SK-N-SH treated with all-trans-retinoic acid at 6 μM for 48 hours (cell line): Measurements from ENCODE around the gene SAMD4A.

ENCODE experiments used
- ARNTL ChIP-seq: fragments of 450-650 bp; formaldehyde crosslinking; IDR thresholded peaks from 2 replicates; pipeline ENCODE4 v1.5.0; 2020; ENCODE audit warnings: low read depth, mild to moderate bottlenecking, moderate library complexity, borderline replicate concordance
- CSDC2 ChIP-seq: fragments of 250-450 bp; sonication (Bioruptor Pico); IDR thresholded peaks from 2 replicates; pipeline ENCODE4 v1.5.0; 2020; ENCODE audit warnings: mild to moderate bottlenecking, moderate library complexity
- CSRNP3 ChIP-seq: fragments of 250-450 bp; sonication (Bioruptor Pico); IDR thresholded peaks from 2 replicates; pipeline ENCODE4 v1.5.1; 2021; ENCODE audit warnings: mild to moderate bottlenecking, moderate library complexity
- GLIS3 ChIP-seq: fragments of 250-450 bp; sonication (Bioruptor Pico); IDR thresholded peaks from 2 replicates; pipeline ENCODE4 v1.5.0; 2020; ENCODE audit warnings: mild to moderate bottlenecking, moderate library complexity
- ISL1 ChIP-seq: fragments of 250-450 bp; sonication (Bioruptor Pico); IDR thresholded peaks from 2 replicates; pipeline ENCODE4 v2.1.2; 2022; ENCODE audit warnings: mild to moderate bottlenecking, moderate library complexity
- OSR1 ChIP-seq: fragments of 250-450 bp; sonication (Bioruptor Pico); IDR thresholded peaks from 2 replicates; pipeline ENCODE4 v1.8.0; 2022; ENCODE audit warnings: moderate library complexity, mild to moderate bottlenecking, inconsistent platforms
- PATZ1 ChIP-seq: fragments of 250-450 bp; sonication (Bioruptor Pico); IDR thresholded peaks from 2 replicates; pipeline ENCODE4 v1.8.0; 2020; ENCODE audit warnings: mild to moderate bottlenecking, moderate library complexity, borderline replicate concordance
- RARB ChIP-seq: fragments of 250-450 bp; sonication (Bioruptor Pico); IDR thresholded peaks from 2 replicates; pipeline ENCODE4 v1.8.0; 2021; ENCODE audit warnings: mild to moderate bottlenecking, moderate library complexity
- TOX ChIP-seq: fragments of 250-450 bp; sonication (Bioruptor Pico); IDR thresholded peaks from 2 replicates; pipeline ENCODE4 v1.8.0; 2021; ENCODE audit warnings: mild to moderate bottlenecking, moderate library complexity, borderline replicate concordance
- ZFP3 ChIP-seq: fragments of 250-450 bp; sonication (Bioruptor Pico); IDR thresholded peaks from 2 replicates; pipeline ENCODE4 v1.5.0; 2020; ENCODE audit warnings: mild to moderate bottlenecking, moderate library complexity
- ZNF70 ChIP-seq: fragments of 450-650 bp; formaldehyde crosslinking; IDR thresholded peaks from 2 replicates; pipeline ENCODE4 v1.5.0; 2020; ENCODE audit warnings: mild to moderate bottlenecking, moderate library complexity
- TF ChIP-seq, protein P1 (sequence below): fragments of 250-450 bp; sonication (Bioruptor Pico); IDR thresholded peaks from 2 replicates; pipeline ENCODE4 v1.5.1; 2020; ENCODE audit warnings: low read depth, mild to moderate bottlenecking, moderate library complexity

- no peak for TF ChIP-seq ZFP3
- TF ChIP-seq PATZ1: no peak
- TF ChIP-seq ARNTL (CRISPR knock-in tag): no peak
- TF ChIP-seq ISL1 (CRISPR knock-in tag): no peak
- TF ChIP-seq GLIS3 (CRISPR knock-in tag): no peak
- no peak for TF ChIP-seq TOX (CRISPR knock-in tag)
- TF ChIP-seq RARB: no peak
- no peak for TF ChIP-seq CSDC2 (CRISPR knock-in tag)
- TF ChIP-seq CSRNP3: no peak
- TF ChIP-seq OSR1 (CRISPR knock-in tag): no peak
- TF ChIP-seq, protein P1, sequence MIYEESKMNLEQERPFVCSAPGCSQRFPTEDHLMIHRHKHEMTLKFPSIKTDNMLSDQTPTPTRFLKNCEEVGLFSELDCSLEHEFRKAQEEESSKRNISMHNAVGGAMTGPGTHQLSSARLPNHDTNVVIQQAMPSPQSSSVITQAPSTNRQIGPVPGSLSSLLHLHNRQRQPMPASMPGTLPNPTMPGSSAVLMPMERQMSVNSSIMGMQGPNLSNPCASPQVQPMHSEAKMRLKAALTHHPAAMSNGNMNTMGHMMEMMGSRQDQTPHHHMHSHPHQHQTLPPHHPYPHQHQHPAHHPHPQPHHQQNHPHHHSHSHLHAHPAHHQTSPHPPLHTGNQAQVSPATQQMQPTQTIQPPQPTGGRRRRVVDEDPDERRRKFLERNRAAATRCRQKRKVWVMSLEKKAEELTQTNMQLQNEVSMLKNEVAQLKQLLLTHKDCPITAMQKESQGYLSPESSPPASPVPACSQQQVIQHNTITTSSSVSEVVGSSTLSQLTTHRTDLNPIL: no peak
- TF ChIP-seq ZNF70: no peak
These were observed 162.0 kb downstream of the SAMD4A start for GRCh38 chr14:54728700-54729527.
